IMR-90 (cell line): ENCODE measurements around the gene PPIA.

ENCODE experiments used
- CEBPB ChIP-seq: IDR thresholded peaks from 2 replicates; pipeline ENCODE4 v1.6.1; 2012; ENCODE audit warnings: low read depth, low read length, improper control_type of control experiment
- CHD1 ChIP-seq: IDR thresholded peaks from 2 replicates; pipeline ENCODE4 v1.6.1; 2012; ENCODE audit warnings: low read depth, low read length, improper control_type of control experiment
- CTCF ChIP-seq: conservative IDR thresholded peaks from 2 replicates; pipeline ENCODE4 v1.5.1; 2012; ENCODE audit warnings: mild to moderate bottlenecking, low read depth, low read length, improper control_type of control experiment
- MAZ ChIP-seq: IDR thresholded peaks from 2 replicates; pipeline ENCODE4 v1.6.1; 2012; ENCODE audit warnings: low read depth, mild to moderate bottlenecking, low read length, improper control_type of control experiment, moderate library complexity, borderline replicate concordance
- POLR2A ChIP-seq: IDR thresholded peaks from 2 replicates; pipeline ENCODE4 v1.6.1; 2012; ENCODE audit warnings: mild to moderate bottlenecking, low read depth, low read length
- RCOR1 ChIP-seq: IDR thresholded peaks from 2 replicates; pipeline ENCODE4 v1.6.1; 2012; ENCODE audit warnings: mild to moderate bottlenecking, low read length, improper control_type of control experiment; ENCODE audit not compliant: insufficient replicate concordance
- RFX5 ChIP-seq: IDR thresholded peaks from 2 replicates; pipeline ENCODE4 v1.8.0; 2012; ENCODE audit warnings: low read depth, mild to moderate bottlenecking, low read length, moderate library complexity
- SMC3 ChIP-seq: fragments of 150-350 bp; IDR thresholded peaks from 2 replicates; pipeline ENCODE4 v1.6.1; 2016; ENCODE audit warnings: low read depth, mild to moderate bottlenecking, antibody characterized with exemption, low read length, moderate library complexity

GRCh38 chr7:44793919-44794318 is 2.6 kb upstream of the PPIA start:
- TF ChIP-seq CTCF (no peak), RFX5 (no peak), CHD1 (no peak), POLR2A (no peak), RCOR1 (no peak), MAZ (no peak), CEBPB (no peak), SMC3 (no peak)
